Prostate gland (tissue), 2 donors: Measurements from ENCODE around the gene AQP1.

Experiments
- CTCF ChIP-seq, 4 experiments: fragments of 200-600 bp in 2 of 4; fragments of 450-650 bp in 2 of 4; sonication (generic) in 2 of 4; IDR thresholded peaks; 1 replicate in 3 of 4; 2 replicates in 1 of 4; pipeline ENCODE4 v1.5.1; 2016 to 2019; ENCODE audit warnings: antibody characterized with exemption in 4 of 4, mild to moderate bottlenecking in 2 of 4, moderate library complexity in 2 of 4
- POLR2A ChIP-seq: fragments of 450-650 bp; IDR thresholded peaks from one replicate; pipeline ENCODE4 v1.6.1; 2016; ENCODE audit warnings: antibody characterized with exemption, mild to moderate bottlenecking

GRCh38 chr7:30894009-30894408 is 17.6 kb upstream of the AQP1 start:
- no peak for TF ChIP-seq CTCF (IDR thresholded peaks at IDR 0.05)
- TF ChIP-seq POLR2A = no peak
